Glutamatergic neuron (in vitro differentiated cells): ENCODE data around the gene FRMD4B. TPM values are rescaled to one million over a fixed set of nuclear protein-coding genes. Genes with fewer than 3 reads are reported as not detected.

Experiments
- DNase-seq: peaks from one replicate; pipeline ENCODE4 v3.0.0; 2022
- H3K27ac Mint-ChIP-seq: one replicate; pipeline ENCODE4 v1.8.0; 2020; ENCODE audit warnings: mild to moderate bottlenecking, mixed read lengths, inconsistent platforms; ENCODE audit not compliant: unreplicated experiment
- H3K27me3 Mint-ChIP-seq: one replicate; pipeline ENCODE4 v1.8.0; 2020; ENCODE audit warnings: mild to moderate bottlenecking, moderate library complexity, mixed read lengths, inconsistent platforms; ENCODE audit not compliant: unreplicated experiment
- H3K36me3 Mint-ChIP-seq: one replicate; pipeline ENCODE4 v1.8.0; 2020; ENCODE audit warnings: mild to moderate bottlenecking, mixed read lengths, inconsistent platforms; ENCODE audit not compliant: unreplicated experiment
- H3K4me1 Mint-ChIP-seq: one replicate; pipeline ENCODE4 v1.8.0; 2020; ENCODE audit warnings: mild to moderate bottlenecking, low read depth, mixed read lengths, inconsistent platforms; ENCODE audit not compliant: unreplicated experiment
- H3K4me3 Mint-ChIP-seq: one replicate; pipeline ENCODE4 v1.8.0; 2020; ENCODE audit warnings: mild to moderate bottlenecking, mixed read lengths, inconsistent platforms; ENCODE audit not compliant: unreplicated experiment
- H3K9me3 Mint-ChIP-seq: one replicate; pipeline ENCODE4 v1.8.0; 2020; ENCODE audit warnings: mild to moderate bottlenecking, moderate library complexity, mixed read lengths, inconsistent platforms; ENCODE audit not compliant: unreplicated experiment
- total RNA-seq: library from RNA; stranded (reverse); fragmentation: NEBNext Ultra II Directional; extraction: Animal tissue kit (Norgen Biotek cat#: 25700); gene quantifications from one replicate; pipeline ENCODE4 v1.2.1, GENCODE V29; 2021; ENCODE audit not compliant: unreplicated experiment
- TF ChIP-seq, protein P1 (sequence below): fragments of 200-600 bp; sonication (generic); IDR thresholded peaks from one replicate; pipeline ENCODE4 v1.5.0; 2021; ENCODE audit not compliant: partially characterized antibody, unreplicated experiment

The FRMD4B gene
- total RNA-seq, 1 donor from 2014 or later, result 3.9 TPM

DNA sequence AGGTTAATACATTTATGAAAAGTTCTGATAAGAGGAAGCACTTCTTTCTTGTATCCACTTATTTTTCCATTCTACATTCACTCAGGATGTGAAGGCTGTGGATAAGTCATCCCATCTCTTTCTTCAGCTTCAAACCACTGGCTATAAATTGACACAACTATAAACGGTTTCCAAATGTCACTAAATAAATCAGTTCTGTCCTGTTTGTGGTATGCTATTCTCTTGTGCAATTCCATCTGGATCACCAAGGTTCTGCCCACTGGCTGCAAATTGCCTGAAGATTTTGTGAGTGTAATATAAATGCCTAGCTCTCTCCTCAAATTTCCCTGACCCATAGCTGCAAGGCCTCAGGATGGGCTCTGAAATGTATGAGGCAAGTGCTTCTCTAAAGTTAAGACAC is 256.4 kb downstream of the FRMD4B start:
- Mint-ChIP-seq H3K9me3 (no peaks in the 10 kb centered on the region), H3K4me1 (no peaks in the 10 kb centered on the region), H3K4me3 (no peak overlapping the region), H3K36me3 (no peaks in the 10 kb centered on the region), H3K27me3 (peaks cover 1% of the 10 kb centered on the region), H3K27ac (no peak overlapping the region)
- TF ChIP-seq, protein P1, sequence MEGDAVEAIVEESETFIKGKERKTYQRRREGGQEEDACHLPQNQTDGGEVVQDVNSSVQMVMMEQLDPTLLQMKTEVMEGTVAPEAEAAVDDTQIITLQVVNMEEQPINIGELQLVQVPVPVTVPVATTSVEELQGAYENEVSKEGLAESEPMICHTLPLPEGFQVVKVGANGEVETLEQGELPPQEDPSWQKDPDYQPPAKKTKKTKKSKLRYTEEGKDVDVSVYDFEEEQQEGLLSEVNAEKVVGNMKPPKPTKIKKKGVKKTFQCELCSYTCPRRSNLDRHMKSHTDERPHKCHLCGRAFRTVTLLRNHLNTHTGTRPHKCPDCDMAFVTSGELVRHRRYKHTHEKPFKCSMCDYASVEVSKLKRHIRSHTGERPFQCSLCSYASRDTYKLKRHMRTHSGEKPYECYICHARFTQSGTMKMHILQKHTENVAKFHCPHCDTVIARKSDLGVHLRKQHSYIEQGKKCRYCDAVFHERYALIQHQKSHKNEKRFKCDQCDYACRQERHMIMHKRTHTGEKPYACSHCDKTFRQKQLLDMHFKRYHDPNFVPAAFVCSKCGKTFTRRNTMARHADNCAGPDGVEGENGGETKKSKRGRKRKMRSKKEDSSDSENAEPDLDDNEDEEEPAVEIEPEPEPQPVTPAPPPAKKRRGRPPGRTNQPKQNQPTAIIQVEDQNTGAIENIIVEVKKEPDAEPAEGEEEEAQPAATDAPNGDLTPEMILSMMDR, result no peak
- DNase-seq, result no peak

DNA sequence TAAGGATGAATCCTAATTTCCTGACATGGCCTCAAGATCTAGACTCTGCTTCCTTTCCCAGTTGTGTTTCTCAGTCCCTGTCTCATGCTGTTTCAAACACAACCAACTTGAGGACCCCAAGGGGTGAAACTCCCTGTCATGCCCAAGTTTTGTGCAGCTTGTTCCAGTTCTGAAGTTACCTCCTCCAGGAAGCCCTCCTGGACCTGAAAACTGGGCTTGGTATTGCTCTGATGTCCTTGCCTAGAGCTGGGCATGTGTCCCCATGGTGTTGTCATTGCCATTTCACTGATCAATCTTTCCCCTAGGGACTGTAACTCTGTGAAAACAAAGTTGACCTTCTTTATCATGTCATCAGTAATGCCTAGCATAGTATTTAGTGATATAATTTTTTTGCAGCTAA is 257.4 kb downstream of the FRMD4B start:
- H3K36me3 Mint-ChIP-seq, result no peaks in the 10 kb centered on the region
- H3K4me3 Mint-ChIP-seq, result no peak overlapping the region

DNA sequence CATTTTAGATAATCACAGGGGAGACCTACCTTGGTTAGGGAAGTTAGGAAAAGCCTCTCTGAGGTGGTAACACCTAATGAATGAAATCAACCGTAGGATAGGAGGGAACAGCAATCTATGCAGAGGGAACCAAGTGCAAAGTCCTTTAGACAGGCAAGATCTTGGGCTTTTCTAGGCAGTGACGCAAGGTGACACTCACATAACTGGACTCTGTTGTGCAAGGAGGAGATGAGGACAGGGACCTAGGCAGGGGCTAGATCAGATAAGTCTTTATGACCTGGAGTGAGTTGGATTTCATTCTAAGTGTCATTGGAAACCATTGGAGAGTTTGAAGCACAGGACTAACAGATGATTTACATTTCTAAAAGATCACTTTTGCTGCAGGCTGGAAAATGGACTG is 258.9 kb downstream of the FRMD4B start:
- Mint-ChIP-seq H3K27ac (no peak overlapping the region), H3K4me1 (no peaks in the 10 kb centered on the region), H3K9me3 (no peaks in the 10 kb centered on the region), H3K36me3 (no peaks in the 10 kb centered on the region), H3K4me3 (no peak overlapping the region), H3K27me3 (peaks cover 1% of the 10 kb centered on the region)
- TF ChIP-seq, protein P1, result no peak
- no peak for DNase-seq

More for the DNA sequence above, 257.4 kb downstream of the FRMD4B start:
- TF ChIP-seq, protein P1, result no peak
- Mint-ChIP-seq H3K27ac (no peak overlapping the region), H3K4me1 (no peaks in the 10 kb centered on the region), H3K27me3 (peaks cover 1% of the 10 kb centered on the region), H3K9me3 (no peaks in the 10 kb centered on the region)
- no peak for DNase-seq

DNA sequence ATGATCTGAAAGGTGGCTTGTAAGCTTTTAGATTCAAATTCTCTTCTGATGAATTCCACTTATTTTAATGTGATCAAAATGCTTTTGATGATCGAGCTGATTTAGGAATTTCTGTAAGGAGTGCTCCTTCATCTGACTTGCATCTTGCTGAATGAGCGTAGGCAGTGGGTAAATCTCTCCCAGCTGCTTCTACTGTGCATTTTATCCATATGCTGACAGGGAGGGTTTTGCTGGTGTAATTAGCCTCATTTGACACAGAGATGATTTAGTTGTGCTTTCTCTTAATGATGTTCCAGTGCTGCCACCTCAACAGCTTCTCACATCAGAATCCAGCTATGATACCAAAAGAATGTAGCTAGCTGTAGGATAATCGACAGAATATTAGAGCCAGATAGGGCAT is 259.7 kb downstream of the FRMD4B start:
- no peak overlapping the region for H3K27ac Mint-ChIP-seq
- TF ChIP-seq, protein P1, result no peak
- peaks cover 1% of the 10 kb centered on the region for H3K27me3 Mint-ChIP-seq
- DNase-seq, result no peak
- H3K36me3 Mint-ChIP-seq, result no peaks in the 10 kb centered on the region
- no peak overlapping the region for H3K4me3 Mint-ChIP-seq
- no peaks in the 10 kb centered on the region for H3K9me3 Mint-ChIP-seq
- H3K4me1 Mint-ChIP-seq, result peaks cover 2% of the 10 kb centered on the region

DNA sequence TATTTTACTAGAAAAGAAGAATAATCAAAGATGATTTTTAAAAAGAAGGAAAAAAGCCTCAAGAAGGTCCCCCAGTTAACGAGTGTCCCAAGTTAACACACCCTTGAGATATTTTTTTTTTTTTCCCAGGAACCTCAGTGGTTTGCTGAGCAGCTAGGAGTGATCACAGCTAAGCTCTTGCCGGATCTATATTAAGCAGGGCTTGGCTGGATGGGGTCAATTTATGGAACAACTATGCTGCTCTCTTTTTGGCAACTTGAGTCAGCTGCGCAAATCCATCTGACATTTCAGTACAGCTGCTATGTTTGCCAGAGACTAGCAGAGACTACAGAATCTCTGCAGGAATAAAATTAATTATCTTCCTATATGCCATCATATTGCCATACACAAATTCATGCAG is 263.5 kb downstream of the FRMD4B start, which contains the start of gene LMOD3:
TSS of gene LMOD3 (minus strand) at position 193 of the 400 bp plus-strand sequence. CDS start 209 bp downstream, outside the sequence.
- Mint-ChIP-seq H3K4me1 (peaks cover 2% of the 10 kb centered on the region), H3K9me3 (no peaks in the 10 kb centered on the region), H3K36me3 (no peaks in the 10 kb centered on the region), H3K27me3 (no peaks in the 10 kb centered on the region), H3K4me3 (no peak within 1 kb of the TSS), H3K27ac (no peak within 1 kb of the TSS)
- TF ChIP-seq, protein P1, result no peak
- no peak for DNase-seq
